IPS-18c (cell line): ENCODE measurements around the gene NRF1.

Source experiments
- H3K4me3 ChIP-seq: 2 replicates; pipeline ENCODE4 v1.7.0; 2013; ENCODE audit warnings: low read depth, mild to moderate bottlenecking, low read length, moderate library complexity; ENCODE audit not compliant: insufficient read depth
- H3K9me3 ChIP-seq: one replicate; pipeline ENCODE4 v1.6.1; 2013; ENCODE audit warnings: mild to moderate bottlenecking, low read length, moderate library complexity; ENCODE audit not compliant: control insufficient read depth, insufficient read depth

Gene NRF1

GRCh38 chr7:129778770-129779601 is 167.5 kb downstream of the NRF1 start:
- Histone ChIP-seq H3K4me3 (peak overlapping the region; percentile 79), H3K9me3 (no peaks in the 10 kb centered on the region)

DNA sequence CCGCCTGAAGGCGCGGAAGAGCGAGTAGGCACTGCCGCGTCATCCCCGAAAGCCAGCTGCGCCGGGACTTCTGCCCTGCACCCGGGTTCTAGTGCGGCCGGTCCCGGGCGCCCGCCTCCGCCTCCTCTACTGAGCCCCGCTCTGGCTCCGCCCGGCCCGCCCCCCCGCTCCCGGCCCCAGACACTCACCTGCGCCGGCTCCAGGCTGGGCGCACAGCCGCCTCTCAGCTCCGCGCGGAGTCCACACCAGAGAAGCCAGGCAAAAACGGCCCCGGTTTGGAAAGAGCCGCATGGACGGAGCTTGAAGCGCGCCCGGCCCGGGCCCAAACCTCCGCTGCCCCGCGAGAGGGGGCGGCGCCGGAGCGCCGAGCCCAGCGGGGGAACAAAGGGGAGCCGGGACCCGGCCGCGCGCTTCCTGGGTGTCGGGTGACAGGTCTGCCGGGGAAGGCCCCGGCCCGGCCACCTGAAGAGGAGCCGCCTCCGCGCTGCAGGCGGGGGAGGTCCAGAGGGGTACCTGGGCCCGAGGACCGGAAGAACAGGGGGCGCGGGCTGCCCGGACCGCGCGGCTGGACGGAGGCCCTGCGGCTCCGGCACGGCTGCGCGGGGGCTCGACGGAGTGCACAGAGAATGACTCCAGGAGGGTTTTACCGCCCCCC is 168.2 kb downstream of the NRF1 start:
- H3K9me3 ChIP-seq, result no peaks in the 10 kb centered on the region
- peak overlapping the region; percentile 79 for H3K4me3 ChIP-seq

DNA sequence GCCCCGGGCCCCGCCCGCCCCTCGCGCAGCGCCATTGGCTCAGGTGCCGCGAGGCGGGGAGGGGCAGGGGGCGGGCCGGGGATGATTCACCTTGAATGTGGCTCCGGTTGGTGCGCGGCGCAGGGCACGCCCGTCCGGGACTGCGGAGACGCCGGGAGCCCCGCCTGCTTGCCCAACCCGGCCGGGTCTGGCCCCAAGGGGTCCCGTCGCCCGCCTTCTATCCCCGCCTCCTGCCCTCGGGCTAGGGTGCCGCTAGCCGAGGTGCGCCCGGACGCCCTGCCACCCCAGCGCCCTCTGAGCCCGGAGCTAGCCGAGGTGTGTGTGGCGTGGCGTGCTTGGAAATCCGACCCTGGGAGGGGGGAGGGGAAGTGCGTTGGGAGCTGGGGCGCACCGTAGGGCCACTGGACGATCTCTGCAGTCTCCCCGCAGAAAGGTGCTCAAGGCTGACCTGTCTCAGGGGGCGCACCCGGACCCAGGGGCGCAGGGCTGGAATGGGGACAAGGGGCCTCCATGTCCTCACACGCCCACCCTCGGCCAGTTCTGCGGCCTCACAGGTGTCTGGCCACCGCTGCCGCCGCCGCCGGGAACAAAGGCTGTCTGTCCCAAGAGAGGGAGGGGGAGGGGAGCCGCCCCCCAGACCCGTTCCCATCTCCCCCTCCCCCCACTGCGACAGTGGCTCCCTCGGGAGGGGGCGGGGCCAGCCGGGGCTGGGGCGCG is 168.9 kb downstream of the NRF1 start:
- Histone ChIP-seq H3K4me3 (peak overlapping the region; percentile 84), H3K9me3 (no peaks in the 10 kb centered on the region)

DNA sequence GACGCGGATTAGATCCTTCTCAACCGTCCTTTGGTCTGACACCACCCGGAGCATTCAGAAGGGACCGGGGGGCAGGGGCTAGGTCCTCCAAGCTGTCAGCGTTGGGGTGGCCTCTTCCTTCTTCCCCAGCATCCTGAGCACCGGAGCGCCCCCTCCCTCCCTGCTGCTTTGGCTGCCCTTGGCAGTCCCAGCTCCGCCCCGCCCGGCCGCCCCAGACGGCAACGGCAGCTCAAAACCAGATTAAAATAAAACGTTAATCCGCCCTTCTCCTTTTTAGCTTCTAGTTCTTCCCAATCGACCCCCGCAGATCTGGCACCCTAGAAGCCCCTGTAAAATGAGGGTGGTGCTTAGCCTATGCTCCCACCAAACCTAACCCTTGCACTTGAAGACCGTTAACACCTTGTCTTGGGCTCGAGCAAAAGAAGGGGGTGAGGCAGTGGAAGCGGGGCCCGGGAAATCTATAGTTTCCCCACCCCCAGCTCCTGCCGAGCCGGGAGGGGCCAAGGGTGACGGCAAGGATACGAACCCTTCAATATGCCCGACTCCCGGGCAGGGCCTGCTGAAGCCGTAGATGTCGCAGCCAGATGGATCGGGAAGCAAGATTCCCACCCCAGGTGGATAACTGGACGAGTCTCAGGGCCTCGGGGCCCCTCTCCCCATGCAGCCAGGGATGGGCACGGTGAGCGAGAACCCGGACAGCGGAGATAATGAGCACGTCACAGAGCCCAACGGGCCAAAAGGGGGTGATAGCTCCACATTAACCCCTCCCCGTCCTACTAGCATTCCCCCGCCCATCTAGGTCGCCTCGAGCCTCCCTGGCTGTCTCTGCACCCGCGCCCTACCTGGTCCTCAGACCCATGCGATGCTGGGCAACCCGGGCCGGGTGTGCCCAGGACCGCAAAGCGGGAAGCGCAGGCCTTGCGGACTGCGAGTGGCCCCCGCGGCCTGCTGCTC is 169.7 kb downstream of the NRF1 start:
- Histone ChIP-seq H3K9me3 (no peaks in the 10 kb centered on the region), H3K4me3 (peak overlapping the region; percentile 84)

DNA sequence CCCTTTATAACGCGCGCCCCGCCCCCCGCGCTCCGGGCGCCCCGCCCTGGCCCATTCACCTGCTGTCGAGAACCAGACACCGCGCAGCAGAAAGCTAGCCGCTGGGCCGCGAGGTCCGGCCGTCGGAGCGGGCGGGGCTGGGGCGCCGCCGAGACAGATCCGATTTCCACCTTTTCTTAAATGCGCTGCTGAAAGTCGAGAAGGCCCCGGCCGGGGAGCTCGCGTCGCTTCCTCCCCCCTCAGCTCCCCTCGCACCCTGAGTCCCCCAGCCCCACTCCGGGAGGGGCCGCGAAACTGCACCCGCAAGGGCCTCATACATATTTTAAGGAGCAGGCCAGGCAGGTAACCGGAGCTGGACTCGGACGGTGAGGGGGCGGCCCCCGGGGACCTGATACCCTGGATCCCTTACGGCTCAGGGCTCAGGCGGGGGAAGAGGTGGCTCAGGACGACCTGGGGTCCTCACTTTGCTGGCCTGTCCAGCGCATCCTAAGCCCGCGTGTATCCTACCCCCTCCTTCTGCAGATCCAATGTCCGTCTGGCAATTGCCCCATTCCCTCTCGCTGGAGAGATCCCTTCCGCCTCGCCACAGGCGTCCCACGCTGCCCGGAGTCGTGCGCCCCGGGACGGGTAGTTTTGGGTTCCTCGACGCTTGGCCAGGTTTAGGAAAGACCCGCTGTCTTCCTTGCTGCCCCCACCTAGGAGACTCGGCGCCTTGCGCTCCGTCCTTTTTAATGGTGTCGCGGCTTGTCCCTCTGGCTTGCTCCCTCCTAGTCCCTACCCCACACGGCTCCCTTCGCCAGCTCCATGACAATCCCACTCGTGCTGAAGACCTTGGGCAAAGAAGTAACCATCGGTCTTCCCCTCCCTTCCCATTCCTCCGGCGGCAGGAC is 170.7 kb downstream of the NRF1 start:
- Histone ChIP-seq H3K4me3 (peak overlapping the region; percentile 84), H3K9me3 (no peaks in the 10 kb centered on the region)

DNA sequence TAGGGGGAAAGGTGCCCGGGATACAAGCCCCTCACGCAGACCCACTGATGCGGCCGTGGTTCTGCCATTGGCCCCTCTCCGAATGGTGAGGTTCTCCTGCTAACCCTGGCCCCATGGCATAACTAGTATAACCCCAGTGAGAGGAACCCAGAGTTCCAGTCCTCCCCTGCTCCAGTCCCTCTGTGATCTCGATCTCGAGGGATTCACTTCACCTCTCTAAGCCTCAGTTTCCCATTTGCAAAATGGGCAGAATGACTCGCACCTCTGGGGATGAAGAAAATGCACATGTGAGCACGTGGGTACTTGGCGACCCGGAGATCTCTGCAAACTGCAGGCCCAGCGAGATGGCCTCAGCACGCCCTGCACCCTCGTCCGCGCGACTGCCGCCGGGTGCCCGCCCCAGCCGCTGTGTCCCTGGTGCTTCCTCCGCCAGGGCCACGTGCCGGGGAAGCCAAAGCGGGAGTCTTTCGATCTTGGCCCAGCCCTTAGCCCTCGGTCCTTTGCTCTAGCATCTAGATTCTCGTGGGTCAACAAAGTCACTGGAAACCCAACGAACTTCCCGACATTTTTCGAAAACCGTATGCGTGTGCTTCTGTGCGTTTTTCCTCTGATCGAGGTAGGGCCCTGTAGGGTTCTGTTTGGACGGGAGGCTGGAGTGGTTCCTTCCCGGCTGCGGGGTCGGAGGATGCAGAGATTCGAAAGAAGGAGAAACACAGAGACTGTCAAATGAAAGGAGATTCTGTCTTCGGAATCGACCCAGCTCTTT is 171.5 kb downstream of the NRF1 start:
- H3K4me3 ChIP-seq, result no peak overlapping the region
- no peaks in the 10 kb centered on the region for H3K9me3 ChIP-seq

GRCh38 chr7:129783584-129783919 is 172.0 kb downstream of the NRF1 start:
- Histone ChIP-seq H3K9me3 (no peaks in the 10 kb centered on the region), H3K4me3 (no peak overlapping the region)

DNA sequence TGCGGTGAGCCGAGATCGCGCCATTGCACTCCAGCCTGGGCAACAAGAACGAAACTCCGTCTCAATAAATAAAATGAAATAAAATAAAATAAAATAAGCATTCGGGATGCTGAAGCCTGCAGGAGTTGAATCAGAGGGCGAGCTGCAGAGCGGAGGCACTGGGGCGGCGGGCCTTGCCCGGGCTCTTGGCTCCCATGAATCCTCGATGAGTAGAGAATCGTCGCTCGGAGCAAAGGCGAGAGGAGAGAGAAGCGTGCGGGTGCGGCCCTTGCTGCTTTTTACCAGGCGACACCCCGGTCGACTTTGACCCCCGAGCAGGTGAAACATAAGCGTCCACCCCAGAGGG is 172.9 kb downstream of the NRF1 start:
- Histone ChIP-seq H3K9me3 (no peaks in the 10 kb centered on the region), H3K4me3 (no peak overlapping the region)

- H3K4me3 ChIP-seq, result no peak overlapping the region
- H3K9me3 ChIP-seq, result no peaks in the 10 kb centered on the region
Observed at GRCh38 chr7:129784783-129785684, 173.5 kb downstream of the NRF1 start.

DNA sequence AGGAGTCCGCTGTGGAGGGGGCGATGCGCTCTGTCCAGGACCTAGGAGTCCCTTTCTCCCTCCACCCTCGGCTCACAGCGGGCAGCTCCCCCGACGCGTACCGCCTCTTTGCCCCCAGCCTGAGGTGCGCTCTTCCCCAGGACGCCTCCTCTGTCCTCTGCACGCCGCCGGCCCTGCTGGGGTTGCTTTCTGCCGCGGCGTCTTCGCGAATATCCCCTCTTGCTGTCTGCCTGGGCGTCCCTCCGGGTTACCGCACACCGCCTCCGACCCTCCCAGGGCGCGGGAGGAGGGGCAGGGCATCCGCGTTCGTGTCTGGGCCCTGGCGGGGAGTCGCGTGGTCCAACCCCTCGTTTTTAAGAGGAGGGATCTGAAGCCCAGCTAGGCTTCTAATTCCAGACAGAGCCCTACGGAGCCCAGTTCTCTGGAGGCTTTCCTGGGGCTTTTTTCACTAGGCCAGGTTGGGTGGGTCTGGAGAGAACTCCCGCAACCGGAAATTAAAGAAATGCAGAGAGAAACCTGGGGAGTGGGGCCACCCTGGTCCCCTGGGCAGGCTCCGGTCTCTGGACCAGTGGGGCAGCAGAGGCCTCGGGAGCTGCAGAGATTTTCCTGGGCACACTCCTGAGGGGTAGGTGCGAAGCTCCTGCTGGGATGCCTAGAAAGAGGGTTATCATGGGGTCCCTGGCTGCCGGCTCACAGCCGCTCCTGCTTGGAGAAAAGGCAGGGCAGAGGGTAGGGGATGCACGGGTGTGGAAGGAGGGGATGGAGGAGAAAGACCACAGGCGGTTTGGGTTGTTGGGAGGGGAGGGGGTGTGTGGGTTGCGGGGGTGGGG is 174.4 kb downstream of the NRF1 start:
- 0 out of 2 replicates have a peak overlapping the region, but pooled peaks have one; percentile 32 for H3K4me3 ChIP-seq
- no peaks in the 10 kb centered on the region for H3K9me3 ChIP-seq

- Histone ChIP-seq H3K4me3 (no peak overlapping the region), H3K9me3 (no peaks in the 10 kb centered on the region)
Observed at GRCh38 chr7:129786825-129787563, 175.5 kb downstream of the NRF1 start.

GRCh38 chr7:129789000-129789399 is 177.5 kb downstream of the NRF1 start:
- H3K9me3 ChIP-seq, result no peaks in the 10 kb centered on the region
- H3K4me3 ChIP-seq, result no peak overlapping the region

DNA sequence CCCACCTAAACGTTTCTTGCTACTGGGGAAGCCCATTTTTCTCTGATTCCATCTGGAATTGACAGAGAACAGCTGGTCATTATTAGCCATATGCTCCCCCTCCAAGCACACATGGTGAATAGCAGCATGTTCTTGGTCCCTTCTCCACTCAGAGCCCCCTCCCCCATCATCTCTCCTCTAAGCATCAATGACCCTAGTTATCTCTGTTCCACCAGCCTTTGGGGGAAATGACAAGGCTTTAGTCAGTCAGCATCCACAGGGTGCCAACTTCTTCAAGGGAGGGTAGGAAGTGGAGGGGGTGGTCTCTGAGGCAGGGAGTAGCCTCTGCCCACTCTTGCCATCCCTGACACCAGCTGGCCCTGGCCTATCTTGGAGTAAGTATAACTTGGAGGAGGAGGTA is 178.1 kb downstream of the NRF1 start:
- H3K9me3 ChIP-seq, result no peaks in the 10 kb centered on the region
- H3K4me3 ChIP-seq, result no peak overlapping the region
